MM.1S (cell line): Measurements from ENCODE around the gene THEM4.

ENCODE experiments used
- DNase-seq: peaks from one replicate; pipeline ENCODE4 v3.0.0-alpha.2; 2015
- H2AFZ ChIP-seq: fragments of 300-600 bp; sonication (generic); 2 replicates; pipeline ENCODE4 v1.6.0; 2016; ENCODE audit warnings: antibody characterized with exemption, low read length
- H3F3A ChIP-seq: fragments of 300-600 bp; sonication (generic); 2 replicates; pipeline ENCODE4 v1.6.1; 2016; ENCODE audit warnings: mild to moderate bottlenecking, antibody characterized with exemption, low read length, moderate library complexity, mixed read lengths; ENCODE audit not compliant: insufficient read depth
- H3K27ac ChIP-seq: fragments of 300-600 bp; sonication (generic); 2 replicates; pipeline ENCODE4 v1.5.1; 2016; ENCODE audit warnings: mild to moderate bottlenecking, low read length
- H3K27me3 ChIP-seq: fragments of 300-600 bp; sonication (generic); replicated peaks from 2 replicates; pipeline ENCODE4 v1.6.0; 2016; ENCODE audit warnings: low read length; ENCODE audit not compliant: insufficient read depth
- H3K36me3 ChIP-seq: fragments of 300-600 bp; sonication (generic); replicated peaks from 2 replicates; pipeline ENCODE4 v1.6.1; 2016; ENCODE audit warnings: mild to moderate bottlenecking, low read length, mixed read lengths; ENCODE audit not compliant: insufficient read depth
- H3K4me1 ChIP-seq: fragments of 300-600 bp; sonication (generic); 2 replicates; pipeline ENCODE4 v1.6.1; 2016; ENCODE audit warnings: low read length, mixed read lengths
- H3K4me2 ChIP-seq: fragments of 300-600 bp; sonication (generic); 2 replicates; pipeline ENCODE4 v1.6.0; 2016; ENCODE audit warnings: low read depth, low read length
- H3K4me3 ChIP-seq: fragments of 300-600 bp; sonication (generic); 2 replicates; pipeline ENCODE4 v1.5.1; 2016; ENCODE audit warnings: low read length, mixed read lengths
- H3K79me2 ChIP-seq: fragments of 300-600 bp; sonication (generic); 2 replicates; pipeline ENCODE4 v1.6.1; 2016; ENCODE audit warnings: mixed run types, low read length, mixed read lengths
- H3K9ac ChIP-seq: fragments of 300-600 bp; sonication (generic); 2 replicates; pipeline ENCODE4 v1.6.1; 2016; ENCODE audit warnings: low read length, mixed read lengths
- H3K9me2 ChIP-seq: fragments of 300-600 bp; sonication (generic); replicated peaks from 2 replicates; pipeline ENCODE4 v1.6.1; 2016; ENCODE audit warnings: mild to moderate bottlenecking, low read length, mixed read lengths; ENCODE audit not compliant: insufficient read depth
- H3K9me3 ChIP-seq: fragments of 300-600 bp; sonication (generic); replicated peaks from 2 replicates; pipeline ENCODE4 v1.6.1; 2016; ENCODE audit warnings: mild to moderate bottlenecking, low read length, mixed read lengths; ENCODE audit not compliant: insufficient read depth
- H4K20me1 ChIP-seq: fragments of 300-600 bp; sonication (generic); 2 replicates; pipeline ENCODE4 v1.6.1; 2016; ENCODE audit warnings: mild to moderate bottlenecking, low read length, moderate library complexity, mixed read lengths; ENCODE audit not compliant: insufficient read depth
- CTCF ChIP-seq: fragments of 300-600 bp; sonication (generic); IDR thresholded peaks from 2 replicates; pipeline ENCODE4 v1.5.1; 2016; ENCODE audit warnings: antibody characterized with exemption, low read length, mixed read lengths
- EZH2 ChIP-seq: fragments of 300-600 bp; sonication (generic); optimal IDR thresholded peaks from 2 replicates; pipeline ENCODE3; 2017; ENCODE audit warnings: low read depth, mild to moderate bottlenecking, antibody characterized with exemption, low read length, mixed read lengths
- EZH2phosphoT487 ChIP-seq: fragments of 300-600 bp; sonication (generic); IDR thresholded peaks from 2 replicates; pipeline ENCODE4 v1.6.1; 2018; ENCODE audit warnings: antibody characterized with exemption, low read length

The THEM4 gene

GRCh38 chr1:151841141-151841540 lies 68.2 kb downstream of the THEM4 start:
- no peaks in the 10 kb centered on the region for H3K9me2 ChIP-seq
- H3K4me1 ChIP-seq, result peaks cover 29% of the 10 kb centered on the region
- TF ChIP-seq CTCF, result no peak
- no peak for TF ChIP-seq EZH2phosphoT487
- TF ChIP-seq EZH2, result no peak
- no peaks in the 10 kb centered on the region for H4K20me1 ChIP-seq
- H3K36me3 ChIP-seq, result no peaks in the 10 kb centered on the region
- H3K27ac ChIP-seq, result no peak overlapping the region
- H3K27me3 ChIP-seq, result no peaks in the 10 kb centered on the region
- peaks cover 21% of the 10 kb centered on the region for H3F3A ChIP-seq
- H3K4me3 ChIP-seq, result no peak overlapping the region
- H2AFZ ChIP-seq, result no peak overlapping the region
- no peak overlapping the region for H3K4me2 ChIP-seq
- no peaks in the 10 kb centered on the region for H3K9me3 ChIP-seq
- DNase-seq, result no peak
- H3K9ac ChIP-seq, result no peak overlapping the region
- no peaks in the 10 kb centered on the region for H3K79me2 ChIP-seq

GRCh38 chr1:151840421-151840820 lies 68.9 kb downstream of the THEM4 start:
- peak overlapping the region; percentile 66; the same call in 1 of the 2 replicates for H3K9ac ChIP-seq

DNA sequence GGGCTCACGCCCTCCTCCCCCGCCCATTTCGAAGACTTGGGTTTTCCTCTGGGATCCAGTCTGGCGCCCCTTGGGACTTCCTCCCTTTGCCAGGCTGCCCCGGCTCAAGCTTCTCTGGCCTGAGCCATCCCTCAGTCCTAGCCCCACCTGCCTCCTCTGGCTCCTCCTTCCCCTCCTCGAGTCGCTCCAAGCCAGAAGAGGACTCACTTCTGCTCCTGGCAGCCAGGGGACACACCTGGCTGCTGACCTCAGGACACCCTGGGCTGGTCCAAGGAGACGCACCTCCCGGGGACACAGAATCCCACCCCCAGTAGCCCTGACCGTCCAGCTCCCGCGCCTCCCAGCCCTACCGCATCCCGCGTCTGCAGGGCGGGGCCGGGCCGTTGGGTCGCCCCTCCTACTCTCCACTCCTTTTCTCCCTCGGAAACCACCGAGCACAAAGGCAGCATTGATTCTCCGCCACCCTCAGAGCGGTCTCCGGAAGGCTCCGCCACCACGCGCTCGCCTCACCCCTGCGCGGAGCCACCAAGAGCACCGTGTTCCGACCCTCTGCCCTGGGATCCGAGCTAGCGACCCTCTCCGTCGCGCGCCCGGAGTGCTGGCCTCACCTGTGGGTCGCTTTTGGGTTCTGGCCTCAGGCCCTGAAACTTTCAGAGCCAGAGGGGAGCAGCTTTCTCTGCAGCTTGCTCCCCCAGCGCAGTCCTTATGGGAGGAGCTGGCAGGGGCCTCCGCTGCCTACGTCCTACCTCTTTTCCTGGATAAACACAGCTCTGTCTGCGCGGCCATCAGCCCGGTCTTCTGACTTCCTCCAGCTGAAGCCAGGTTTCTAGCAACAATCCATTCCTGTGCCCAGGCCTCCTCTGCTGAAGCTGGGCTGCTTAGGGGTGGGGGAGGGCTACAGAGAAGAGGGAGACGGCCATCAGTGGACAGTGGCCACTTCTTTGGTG lies 69.6 kb downstream of the THEM4 start, which contains the start of gene C2CD4D:
Gene C2CD4D, minus strand, starts transcription at position 364 of the 947 bp plus-strand sequence. CDS start 831 bp downstream, outside the sequence.
- peak within 1 kb of the TSS; percentile 75 for H3K4me3 ChIP-seq
- H3F3A ChIP-seq, result peaks cover 21% of the 10 kb centered on the region
- H3K9me3 ChIP-seq, result no peaks in the 10 kb centered on the region
- H3K9ac ChIP-seq, result peak within 1 kb of the TSS; percentile 66
- no peaks in the 10 kb centered on the region for H3K27me3 ChIP-seq
- H3K36me3 ChIP-seq, result no peaks in the 10 kb centered on the region
- no peaks in the 10 kb centered on the region for H3K79me2 ChIP-seq
- H3K9me2 ChIP-seq, result no peaks in the 10 kb centered on the region
- TF ChIP-seq EZH2 (no peak), CTCF (peak; percentile 27)
- H2AFZ ChIP-seq, result peak within 1 kb of the TSS; percentile 92
- H3K27ac ChIP-seq, result peak within 1 kb of the TSS; percentile 47; the same call in 1 of the 2 replicates
- no peaks in the 10 kb centered on the region for H4K20me1 ChIP-seq
- peak within 1 kb of the TSS; percentile 92 for H3K4me2 ChIP-seq
- H3K4me1 ChIP-seq, result peaks cover 29% of the 10 kb centered on the region
- DNase-seq, result peak; percentile 88

More at GRCh38 chr1:151840421-151840820, 68.9 kb downstream of the THEM4 start:
- no peaks in the 10 kb centered on the region for H4K20me1 ChIP-seq
- peak overlapping the region; percentile 92 for H2AFZ ChIP-seq
- H3K9me3 ChIP-seq, result no peaks in the 10 kb centered on the region
- H3K27me3 ChIP-seq, result no peaks in the 10 kb centered on the region
- H3K36me3 ChIP-seq, result no peaks in the 10 kb centered on the region
- no peaks in the 10 kb centered on the region for H3K9me2 ChIP-seq
- H3K79me2 ChIP-seq, result no peaks in the 10 kb centered on the region
- TF ChIP-seq EZH2phosphoT487 (no peak), EZH2 (no peak), CTCF (no peak)
- H3K4me2 ChIP-seq, result peak overlapping the region; percentile 92
- no peak for DNase-seq
- peak overlapping the region; percentile 47; the same call in 1 of the 2 replicates for H3K27ac ChIP-seq
- H3K4me3 ChIP-seq, result peak overlapping the region; percentile 75
- H3F3A ChIP-seq, result peaks cover 21% of the 10 kb centered on the region
- peaks cover 29% of the 10 kb centered on the region for H3K4me1 ChIP-seq
